ENCODE data around the gene CRIP1.

CRIP1 gene

GRCh38 chr14:105492031-105492970, 5.6 kb downstream of the CRIP1 start:
- no peak overlapping the region for H3K4me3 ChIP-seq (ENCODE audit: low read depth, low read length)

GRCh38 chr14:105492971-105493871, 6.5 kb downstream of the CRIP1 start:
- no peak overlapping the region for H3K4me3 ChIP-seq (ENCODE audit: low read depth, low read length)

GRCh38 chr14:105493921-105494605, 7.4 kb downstream of the CRIP1 start:
- H3K4me3 ChIP-seq (ENCODE audit: low read depth, low read length): no peak overlapping the region

- H3K4me3 ChIP-seq (ENCODE audit: low read depth, low read length): no peak overlapping the region
Measured at GRCh38 chr14:105494606-105494929, 7.9 kb downstream of the CRIP1 start.

- H3K4me3 ChIP-seq (ENCODE audit: low read depth, low read length): no peak overlapping the region
Measured at GRCh38 chr14:105495101-105495989, 8.7 kb downstream of the CRIP1 start.

- no peak overlapping the region for H3K4me3 ChIP-seq (ENCODE audit: low read depth, low read length)
Measured at GRCh38 chr14:105495990-105496830, 9.5 kb downstream of the CRIP1 start.

GRCh38 chr14:105496831-105497591, 10.3 kb downstream of the CRIP1 start:
- H3K4me3 ChIP-seq (ENCODE audit: low read depth, low read length): no peak overlapping the region

- no peak overlapping the region for H3K4me3 ChIP-seq (ENCODE audit: low read depth, low read length)
Measured at GRCh38 chr14:105497671-105498429, 11.2 kb downstream of the CRIP1 start.

- no peak overlapping the region for H3K4me3 ChIP-seq (ENCODE audit: low read depth, low read length)
Measured at GRCh38 chr14:105498430-105499255, 12.0 kb downstream of the CRIP1 start.

- H3K4me3 ChIP-seq (ENCODE audit: low read depth, low read length): no peak overlapping the region
Measured at GRCh38 chr14:105499256-105500035, 12.8 kb downstream of the CRIP1 start.

GRCh38 chr14:105500036-105500725, 13.5 kb downstream of the CRIP1 start:
- H3K4me3 ChIP-seq (ENCODE audit: low read depth, low read length): no peak overlapping the region

- no peak overlapping the region for H3K4me3 ChIP-seq (ENCODE audit: low read depth, low read length)
Measured at GRCh38 chr14:105500726-105501101, 14.0 kb downstream of the CRIP1 start.

- no peak overlapping the region for H3K4me3 ChIP-seq (ENCODE audit: low read depth, low read length)
Measured at GRCh38 chr14:105501504-105502291, 15.0 kb downstream of the CRIP1 start.

- no peak overlapping the region for H3K4me3 ChIP-seq (ENCODE audit: low read depth, low read length)
Measured at GRCh38 chr14:105502446-105503295, 16.0 kb downstream of the CRIP1 start.
